Transverse colon (tissue), 3 donors: ENCODE data around the gene F13A1.

Experiments used
- EP300 ChIP-seq: sonication (generic); formaldehyde crosslinking; IDR thresholded peaks from one replicate; pipeline ENCODE4 v1.6.1; 2017; ENCODE audit warnings: antibody characterized with exemption, low read depth
- TF ChIP-seq, protein P1 (sequence below), 5 experiments: fragments of 200-600 bp in 3 of 5; fragments of 450-650 bp in 2 of 5; sonication (generic) in 3 of 5; IDR thresholded peaks; 1 replicate in 2 of 5; 2 replicates in 3 of 5; pipeline ENCODE4 v1.5.1; 2016 to 2017; ENCODE audit warnings: antibody characterized with exemption in 5 of 5, inconsistent platforms in 3 of 5, mild to moderate bottlenecking in 2 of 5, moderate library complexity in 1 of 5

DNA sequence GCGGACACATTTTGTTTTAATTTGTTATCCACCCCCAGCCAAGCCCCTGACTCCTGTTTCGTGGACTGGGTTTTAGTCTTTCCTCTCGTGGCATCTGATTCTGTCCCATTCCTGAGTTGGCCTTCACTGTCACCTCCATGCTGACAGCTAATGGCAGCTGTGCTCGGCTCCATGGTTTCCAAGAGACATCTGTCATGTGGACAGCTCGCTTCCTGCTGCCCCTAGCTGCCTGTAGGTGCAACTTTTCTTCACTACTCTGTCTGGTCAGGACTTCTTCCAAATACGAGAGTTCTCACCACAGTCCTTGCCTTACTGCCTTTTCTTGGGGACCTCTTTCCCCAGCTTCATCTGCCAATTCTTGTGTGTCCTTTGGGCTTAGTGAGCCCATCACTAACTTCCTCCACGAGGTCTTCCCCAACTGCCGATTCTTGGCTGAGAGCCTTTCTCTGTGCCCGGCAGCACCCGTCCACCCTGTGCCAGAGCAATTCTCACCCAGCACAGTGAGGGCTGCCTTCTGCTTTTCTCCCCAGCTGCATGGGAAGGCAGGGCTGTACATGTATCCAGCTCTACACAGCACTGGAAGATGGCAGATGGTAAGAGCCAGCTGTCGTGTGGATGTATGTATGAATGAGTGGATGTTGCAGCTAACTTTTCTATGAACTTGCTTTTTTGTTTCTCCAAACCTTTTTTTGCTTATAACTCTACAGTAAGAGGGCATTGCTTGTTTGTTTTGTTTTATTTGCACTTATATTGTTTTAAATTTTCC, 140.4 kb downstream of the F13A1 start:
- TF ChIP-seq, protein P1, sequence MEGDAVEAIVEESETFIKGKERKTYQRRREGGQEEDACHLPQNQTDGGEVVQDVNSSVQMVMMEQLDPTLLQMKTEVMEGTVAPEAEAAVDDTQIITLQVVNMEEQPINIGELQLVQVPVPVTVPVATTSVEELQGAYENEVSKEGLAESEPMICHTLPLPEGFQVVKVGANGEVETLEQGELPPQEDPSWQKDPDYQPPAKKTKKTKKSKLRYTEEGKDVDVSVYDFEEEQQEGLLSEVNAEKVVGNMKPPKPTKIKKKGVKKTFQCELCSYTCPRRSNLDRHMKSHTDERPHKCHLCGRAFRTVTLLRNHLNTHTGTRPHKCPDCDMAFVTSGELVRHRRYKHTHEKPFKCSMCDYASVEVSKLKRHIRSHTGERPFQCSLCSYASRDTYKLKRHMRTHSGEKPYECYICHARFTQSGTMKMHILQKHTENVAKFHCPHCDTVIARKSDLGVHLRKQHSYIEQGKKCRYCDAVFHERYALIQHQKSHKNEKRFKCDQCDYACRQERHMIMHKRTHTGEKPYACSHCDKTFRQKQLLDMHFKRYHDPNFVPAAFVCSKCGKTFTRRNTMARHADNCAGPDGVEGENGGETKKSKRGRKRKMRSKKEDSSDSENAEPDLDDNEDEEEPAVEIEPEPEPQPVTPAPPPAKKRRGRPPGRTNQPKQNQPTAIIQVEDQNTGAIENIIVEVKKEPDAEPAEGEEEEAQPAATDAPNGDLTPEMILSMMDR (IDR thresholded peaks at IDR 0.05): no peak
- no peak for TF ChIP-seq EP300
